ENCODE data around the gene UMODL1. TPM values are rescaled to one million over a fixed set of nuclear protein-coding genes. Genes with fewer than 3 reads are reported as not detected.

Gene UMODL1
- total RNA-seq, 2 donors from 2014 or later = 0.35 to 0.37 TPM

DNA sequence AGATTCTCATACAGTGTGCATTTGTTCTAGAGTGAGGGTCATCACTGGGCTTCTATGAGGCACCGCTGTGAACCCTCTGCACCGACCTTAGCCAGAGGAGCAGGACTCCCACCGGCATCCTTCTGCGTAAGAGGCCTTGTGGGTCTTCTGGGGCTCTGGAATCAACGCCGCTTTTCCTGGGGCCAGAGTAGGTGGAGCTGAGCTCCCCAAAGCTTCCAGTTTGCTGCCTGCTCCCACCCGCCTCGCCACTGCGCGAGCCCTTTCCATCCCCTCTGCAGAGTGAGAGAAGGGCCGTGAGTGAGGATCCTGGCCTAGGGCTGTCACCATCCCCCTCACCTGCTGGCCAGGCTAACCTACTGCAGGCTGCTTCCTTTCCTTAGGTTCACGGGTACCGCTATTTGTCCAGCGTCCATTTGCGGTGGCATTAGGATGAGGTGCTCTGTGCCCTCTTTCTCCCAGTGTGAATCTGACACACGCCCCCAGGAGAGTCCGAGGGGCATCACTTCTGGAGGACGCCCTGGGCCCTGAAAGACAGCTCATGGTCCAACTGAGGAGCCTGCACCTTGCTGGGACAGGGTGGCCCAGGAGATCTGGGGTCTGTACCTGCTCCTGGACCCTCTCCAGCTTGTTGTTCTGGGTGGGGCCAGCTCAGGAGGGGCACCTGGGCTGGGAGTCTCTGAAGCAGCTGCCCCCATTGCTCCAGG, 36.2 kb downstream of the UMODL1 start:
- no peak overlapping the region for H3K4me3 ChIP-seq
- no peaks in the 10 kb centered on the region for H3K27me3 ChIP-seq
- TF ChIP-seq, protein P1, sequence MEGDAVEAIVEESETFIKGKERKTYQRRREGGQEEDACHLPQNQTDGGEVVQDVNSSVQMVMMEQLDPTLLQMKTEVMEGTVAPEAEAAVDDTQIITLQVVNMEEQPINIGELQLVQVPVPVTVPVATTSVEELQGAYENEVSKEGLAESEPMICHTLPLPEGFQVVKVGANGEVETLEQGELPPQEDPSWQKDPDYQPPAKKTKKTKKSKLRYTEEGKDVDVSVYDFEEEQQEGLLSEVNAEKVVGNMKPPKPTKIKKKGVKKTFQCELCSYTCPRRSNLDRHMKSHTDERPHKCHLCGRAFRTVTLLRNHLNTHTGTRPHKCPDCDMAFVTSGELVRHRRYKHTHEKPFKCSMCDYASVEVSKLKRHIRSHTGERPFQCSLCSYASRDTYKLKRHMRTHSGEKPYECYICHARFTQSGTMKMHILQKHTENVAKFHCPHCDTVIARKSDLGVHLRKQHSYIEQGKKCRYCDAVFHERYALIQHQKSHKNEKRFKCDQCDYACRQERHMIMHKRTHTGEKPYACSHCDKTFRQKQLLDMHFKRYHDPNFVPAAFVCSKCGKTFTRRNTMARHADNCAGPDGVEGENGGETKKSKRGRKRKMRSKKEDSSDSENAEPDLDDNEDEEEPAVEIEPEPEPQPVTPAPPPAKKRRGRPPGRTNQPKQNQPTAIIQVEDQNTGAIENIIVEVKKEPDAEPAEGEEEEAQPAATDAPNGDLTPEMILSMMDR (IDR thresholded peaks at IDR 0.05) = no peak
- no peaks in the 10 kb centered on the region for H3K36me3 ChIP-seq
- peaks cover 3% of the 10 kb centered on the region for H3K4me1 ChIP-seq
- H3K9me3 ChIP-seq = no peaks in the 10 kb centered on the region
- H3K27ac ChIP-seq = no peak overlapping the region
- intact Hi-C loops (cut with DNase I) = loop anchor here (5.0 kb wide), 1 partner anchor 100 kb away; no protein-coding TSS in a partner anchor
- peak overlapping the region; percentile 36 to 37 for H3K9ac ChIP-seq (ENCODE audit: low read depth in 2 of 2, low read length in 2 of 2)
- DNase-seq = no peak

DNA sequence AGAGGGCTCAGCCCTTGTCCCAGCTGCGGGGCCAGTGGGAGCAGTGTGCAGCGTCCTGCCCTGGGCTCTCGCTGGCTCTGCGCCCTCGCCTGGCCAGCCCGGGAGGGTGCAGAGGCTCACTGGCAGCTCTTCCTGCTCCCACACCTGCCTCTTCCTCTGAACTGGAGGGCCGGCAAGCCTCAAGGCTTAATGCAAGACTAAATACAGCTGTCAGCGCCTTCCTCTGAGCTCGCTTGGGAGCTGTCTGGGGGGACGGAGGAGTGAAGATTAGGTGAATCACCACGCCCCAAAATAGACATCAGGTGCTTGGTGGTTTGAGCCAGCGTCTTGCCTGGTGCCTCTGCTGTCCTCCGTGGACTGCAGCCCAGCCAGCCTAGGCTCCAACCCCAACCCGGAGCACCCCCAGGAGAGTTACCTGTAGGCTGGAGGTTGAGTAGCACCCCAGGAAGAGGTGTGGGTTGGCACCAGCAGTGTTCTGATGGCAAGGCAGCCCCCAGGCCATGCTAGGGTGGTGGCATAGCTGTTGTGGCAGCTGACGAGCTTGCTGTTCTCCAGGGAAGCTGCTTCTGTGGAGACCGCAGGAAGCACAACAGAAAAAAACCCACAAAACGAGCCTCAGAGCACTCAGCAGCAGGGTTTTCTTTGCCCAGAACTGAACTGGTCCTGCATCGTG, 36.9 kb downstream of the UMODL1 start:
- Histone ChIP-seq H3K36me3 (no peaks in the 10 kb centered on the region), H3K9me3 (no peaks in the 10 kb centered on the region), H3K4me1 (no peaks in the 10 kb centered on the region), H3K27ac (no peak overlapping the region), H3K27me3 (no peaks in the 10 kb centered on the region), H3K9ac (ENCODE audit: low read depth in 2 of 2, low read length in 2 of 2) (peak overlapping the region; percentile 36 to 37), H3K4me3 (no peak overlapping the region)
- peak; percentile 65 for DNase-seq
- intact Hi-C loops (cut with DNase I) = loop anchor here (5.0 kb wide), 1 partner anchor 101 kb away; no protein-coding TSS in a partner anchor
- TF ChIP-seq, protein P1 (IDR thresholded peaks at IDR 0.05) = peak; percentile 73

DNA sequence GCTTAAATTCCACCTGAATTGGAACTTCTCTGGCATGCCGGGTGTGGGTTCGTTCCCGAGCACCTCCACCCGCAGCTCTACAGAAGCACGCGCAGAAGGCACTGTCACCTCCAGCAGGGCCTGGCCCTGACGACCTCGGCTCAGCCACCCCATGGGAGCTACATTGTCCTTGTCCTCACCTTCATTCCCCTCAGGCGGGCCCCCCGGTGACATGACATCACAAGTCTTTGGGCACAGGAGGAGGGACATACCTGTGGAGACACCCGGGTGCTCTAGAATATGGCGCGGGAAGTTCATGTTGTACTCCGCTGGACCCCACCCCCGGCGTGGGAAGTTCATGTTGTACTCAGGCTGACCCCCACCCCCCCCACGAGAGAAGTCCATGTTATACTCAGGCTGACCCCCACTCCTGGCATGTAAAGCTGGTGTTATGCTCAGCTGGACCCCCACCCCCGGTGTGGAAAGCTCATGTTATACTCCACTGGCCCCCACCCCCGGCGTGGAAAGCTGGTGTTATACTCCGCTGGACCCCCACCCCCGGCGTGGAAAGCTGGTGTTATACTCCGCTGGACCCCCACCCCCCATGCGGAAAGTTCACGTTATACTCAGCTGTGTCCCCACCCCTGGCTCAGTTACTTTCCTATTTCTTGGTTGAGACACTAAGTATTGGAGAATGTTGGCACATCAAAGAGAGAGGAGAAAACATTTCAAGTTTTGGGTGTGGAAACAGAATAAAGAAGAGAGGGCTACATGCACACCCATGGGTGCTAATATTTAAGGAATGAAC, 37.6 kb downstream of the UMODL1 start:
- no peak overlapping the region for H3K4me3 ChIP-seq
- H3K9me3 ChIP-seq = no peaks in the 10 kb centered on the region
- TF ChIP-seq, protein P1 (IDR thresholded peaks at IDR 0.05) = no peak
- no peaks in the 10 kb centered on the region for H3K27me3 ChIP-seq
- H3K4me1 ChIP-seq = no peaks in the 10 kb centered on the region
- H3K27ac ChIP-seq = no peak overlapping the region
- intact Hi-C loops (cut with DNase I) = loop anchor here (5.0 kb wide), 1 partner anchor 101 kb away; no protein-coding TSS in a partner anchor
- no peak overlapping the region for H3K9ac ChIP-seq (ENCODE audit: low read depth in 2 of 2, low read length in 2 of 2)
- no peak for DNase-seq
- no peaks in the 10 kb centered on the region for H3K36me3 ChIP-seq

DNA sequence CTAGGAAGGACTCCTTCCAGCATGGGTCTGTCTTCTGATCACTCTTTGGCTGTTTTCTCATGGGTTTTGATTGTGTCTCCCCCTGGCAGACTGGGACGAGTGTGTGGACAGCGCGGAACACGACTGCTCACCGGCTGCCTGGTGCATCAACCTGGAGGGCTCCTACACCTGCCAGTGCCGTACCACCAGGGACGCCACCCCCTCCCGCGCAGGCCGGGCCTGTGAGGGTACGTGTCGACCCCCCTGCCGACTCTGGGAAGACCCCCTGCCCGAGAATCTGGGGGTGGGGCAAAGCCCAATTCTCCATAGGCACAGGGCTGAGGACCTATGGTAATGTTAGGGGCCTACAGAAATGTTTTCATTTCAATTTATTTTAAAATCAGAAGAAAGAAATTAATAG, 38.4 kb downstream of the UMODL1 start:
- H3K9me3 ChIP-seq = no peaks in the 10 kb centered on the region
- H3K4me3 ChIP-seq = no peak overlapping the region
- DNase-seq = no peak
- H3K36me3 ChIP-seq = no peaks in the 10 kb centered on the region
- no peaks in the 10 kb centered on the region for H3K27me3 ChIP-seq
- intact Hi-C loops (cut with DNase I) = loop anchor here (5.0 kb wide), 1 partner anchor 102 kb away; no protein-coding TSS in a partner anchor
- no peak overlapping the region for H3K27ac ChIP-seq
- TF ChIP-seq, protein P1 (IDR thresholded peaks at IDR 0.05) = no peak
- no peak overlapping the region for H3K9ac ChIP-seq (ENCODE audit: low read depth in 2 of 2, low read length in 2 of 2)
- no peaks in the 10 kb centered on the region for H3K4me1 ChIP-seq

DNA sequence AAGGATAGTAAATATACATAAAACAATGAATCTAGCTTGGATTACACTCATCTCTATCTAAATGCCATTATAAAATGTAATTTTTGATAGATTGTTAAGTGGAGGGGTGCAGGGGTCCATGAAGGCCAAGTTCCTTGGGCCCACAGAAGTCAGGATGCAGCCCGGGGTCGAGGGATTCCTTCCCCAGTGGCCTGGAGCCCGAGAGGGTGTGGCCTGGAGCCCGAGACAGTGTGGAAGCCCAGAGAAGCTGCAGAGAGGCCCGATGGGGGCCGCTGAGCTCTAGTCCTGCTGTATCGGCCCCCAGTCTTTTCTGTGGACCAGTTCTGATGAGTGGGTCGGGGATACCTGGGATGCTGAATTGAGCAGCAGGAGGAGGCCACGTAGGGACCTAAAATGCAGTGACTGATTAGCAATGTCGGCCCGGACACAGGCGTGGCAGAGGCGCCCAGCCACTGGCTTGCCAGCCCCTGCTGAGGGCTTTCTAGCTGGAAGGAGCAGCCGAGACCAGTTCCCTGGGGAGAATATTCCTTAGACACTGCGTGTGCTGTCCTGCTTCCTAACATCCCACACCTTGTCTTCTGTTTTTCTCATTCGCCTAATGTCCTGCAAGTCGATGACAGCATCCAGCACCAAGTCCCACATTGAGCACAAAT, 38.9 kb downstream of the UMODL1 start:
- H3K4me3 ChIP-seq = no peak overlapping the region
- H3K27ac ChIP-seq = no peak overlapping the region
- no peaks in the 10 kb centered on the region for H3K27me3 ChIP-seq
- H3K4me1 ChIP-seq = no peaks in the 10 kb centered on the region
- no peaks in the 10 kb centered on the region for H3K9me3 ChIP-seq
- TF ChIP-seq, protein P1 (IDR thresholded peaks at IDR 0.05) = no peak
- DNase-seq = no peak
- intact Hi-C loops (cut with DNase I) = loop anchor here (5.0 kb wide), 1 partner anchor 103 kb away; no protein-coding TSS in a partner anchor
- no peaks in the 10 kb centered on the region for H3K36me3 ChIP-seq
- H3K9ac ChIP-seq (ENCODE audit: low read depth in 2 of 2, low read length in 2 of 2) = no peak overlapping the region

All from colonic mucosa (tissue), 4 donors.